Measurements from ENCODE around the gene LSM12. TPM values are rescaled to one million over a fixed set of nuclear protein-coding genes. Genes with fewer than 3 reads are reported as not detected.

LSM12 gene
- total and polyA plus RNA-seq, 7 experiments from 2014 or later, result 29.3 to 72.5 (median 39.9) TPM

DNA sequence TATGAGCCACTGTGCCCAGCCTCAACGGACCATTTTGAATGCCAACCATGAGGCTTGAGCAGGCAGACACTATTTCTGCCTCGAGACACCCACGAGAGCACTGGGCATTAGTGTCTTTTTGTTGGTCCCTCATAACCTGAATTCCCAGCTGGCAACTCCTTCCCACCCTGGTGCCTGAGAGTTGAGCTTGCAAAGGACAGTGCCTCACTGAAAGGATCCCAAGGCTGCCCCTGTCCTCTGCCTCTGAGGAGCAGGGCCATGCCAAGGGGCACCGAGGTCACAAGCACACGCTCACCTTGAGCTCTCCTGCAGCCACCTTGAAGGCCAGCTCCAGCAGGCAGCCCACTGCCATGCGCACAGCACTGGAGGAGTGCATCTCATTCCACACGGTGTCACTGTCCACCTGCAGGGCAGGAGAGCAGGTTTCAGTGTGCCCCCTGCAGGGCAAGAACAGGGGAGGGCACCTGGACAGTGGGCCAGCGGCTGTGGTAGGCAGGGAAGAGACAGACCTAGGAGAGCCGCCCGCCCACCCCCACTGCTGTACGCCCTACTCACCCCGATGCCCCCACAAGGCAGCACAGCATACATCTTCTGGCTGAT, 16.9 kb upstream of the LSM12 start:
- Histone ChIP-seq H3K4me1 (ENCODE audit: control insufficient read depth in 2 of 2, insufficient read depth in 2 of 2, low read length in 2 of 2) (no peaks in the 10 kb centered on the region), H3K9me3 (ENCODE audit: control insufficient read depth in 2 of 3, low read length in 3 of 3) (no peaks in the 10 kb centered on the region), H3K27me3 (ENCODE audit: control insufficient read depth in 2 of 2, insufficient read depth in 2 of 2, low read length in 2 of 2) (no peaks in the 10 kb centered on the region), H3K4me3 (ENCODE audit: low read length) (no peak overlapping the region), H3K27ac (ENCODE audit: low read depth, low read length) (no peak overlapping the region), H3K36me3 (ENCODE audit: control insufficient read depth in 2 of 3, insufficient read depth in 3 of 3, low read length in 3 of 3) (peaks cover 0 to 86% (median 14%) of the 10 kb centered on the region in 3 experiments)
- Mint-ChIP-seq H3K4me1 (peaks cover 0 to 13% (median 3%) of the 10 kb centered on the region in 7 donors), H3K27me3 (no peaks in the 10 kb centered on the region), H3K9me3 (no peaks in the 10 kb centered on the region), H3K27ac (no peak overlapping the region), H3K36me3 (peaks cover 0 to 18% (median 5%) of the 10 kb centered on the region in 5 donors), H3K4me3 (no peak overlapping the region)
- intact Hi-C loops (cut with micrococcal nuclease), result no loop called here
- ChIA-PET CTCF (interaction anchor here (0.6 to 1.1 kb wide), 4 partner anchors 10 to 90 kb away, joined by 3 to 5 read pairs (median 4); no protein-coding TSS in a partner anchor), POLR2A (no interaction called here)
- DNase-seq (no peak), ATAC-seq (no peak)

DNA sequence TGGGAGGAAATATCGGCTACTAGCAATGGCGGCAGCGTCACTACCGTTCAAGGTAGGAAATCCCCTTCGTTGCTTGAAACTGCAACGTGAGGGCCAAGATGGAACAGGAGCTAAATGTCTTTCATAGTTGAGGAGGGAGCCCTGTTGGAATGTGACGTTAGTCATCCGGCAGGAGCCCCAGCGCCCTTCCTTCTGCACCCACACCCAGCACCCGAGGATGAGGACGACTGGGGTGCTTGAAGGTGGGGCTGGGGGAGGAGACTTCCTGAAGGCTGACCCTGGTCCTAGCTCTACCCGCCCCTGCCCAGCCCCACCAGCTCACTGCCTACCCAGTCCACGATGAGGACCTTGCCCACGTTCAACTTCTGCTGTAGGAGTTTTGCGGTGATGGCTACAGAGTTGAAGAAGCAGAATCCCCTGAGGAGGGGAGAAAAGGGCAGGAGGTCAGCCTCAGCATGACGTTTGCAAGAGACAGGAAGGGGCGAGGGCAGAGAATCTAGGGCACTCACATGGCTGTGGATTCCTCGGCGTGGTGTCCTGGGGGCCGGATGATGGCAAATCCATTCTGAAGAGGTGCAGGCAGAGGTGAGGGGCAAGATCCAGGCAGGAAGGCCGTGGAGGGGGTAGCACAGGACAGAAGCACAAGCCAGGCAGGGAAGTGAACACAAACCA, 15.9 kb upstream of the LSM12 start:
- H3K9me3 ChIP-seq (ENCODE audit: control insufficient read depth in 2 of 3, low read length in 3 of 3), result no peaks in the 10 kb centered on the region
- peaks cover 0 to 86% (median 14%) of the 10 kb centered on the region in 3 experiments for H3K36me3 ChIP-seq (ENCODE audit: control insufficient read depth in 2 of 3, insufficient read depth in 3 of 3, low read length in 3 of 3)
- Mint-ChIP-seq H3K4me3 (no peak overlapping the region), H3K36me3 (peaks cover 0 to 18% (median 5%) of the 10 kb centered on the region in 5 donors), H3K9me3 (no peaks in the 10 kb centered on the region), H3K27ac (peak overlapping the region in 2 of 9 donors; percentile 69 to 90), H3K27me3 (no peaks in the 10 kb centered on the region), H3K4me1 (peaks cover 0 to 11% (median 3%) of the 10 kb centered on the region in 7 donors)
- POLR2A ChIA-PET, result no interaction called here
- DNase-seq (no peak), ATAC-seq (no peak)
- no peaks in the 10 kb centered on the region for H3K4me1 ChIP-seq (ENCODE audit: control insufficient read depth in 2 of 2, insufficient read depth in 2 of 2, low read length in 2 of 2)
- H3K27ac ChIP-seq (ENCODE audit: low read depth, low read length), result no peak overlapping the region
- no peaks in the 10 kb centered on the region for H3K27me3 ChIP-seq (ENCODE audit: control insufficient read depth in 2 of 2, insufficient read depth in 2 of 2, low read length in 2 of 2)
- no peak overlapping the region for H3K4me3 ChIP-seq (ENCODE audit: low read length)
- CTCF ChIA-PET, result no interaction called here
- intact Hi-C loops (cut with micrococcal nuclease), result no loop called here

DNA sequence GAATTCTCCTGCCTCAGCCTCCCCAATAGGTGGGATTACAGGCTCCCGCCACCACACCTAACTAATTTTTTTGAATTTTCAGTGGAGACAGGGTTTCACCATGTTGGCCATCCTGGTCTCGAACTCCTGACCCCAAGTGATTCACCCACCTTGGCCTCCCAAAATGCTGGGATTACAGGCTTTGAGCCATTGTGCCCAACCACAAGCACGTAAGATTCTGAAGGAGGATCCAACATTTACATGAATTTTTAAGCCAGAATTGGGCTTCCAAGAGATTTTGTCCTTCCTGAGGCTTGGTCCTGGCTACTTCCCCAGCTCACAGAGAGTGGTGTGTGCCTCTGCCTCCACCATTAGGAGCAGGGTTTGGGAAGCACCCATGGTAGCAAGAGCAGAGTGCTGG, 15.2 kb upstream of the LSM12 start:
- Histone ChIP-seq H3K4me1 (ENCODE audit: control insufficient read depth in 2 of 2, insufficient read depth in 2 of 2, low read length in 2 of 2) (no peaks in the 10 kb centered on the region), H3K27me3 (ENCODE audit: control insufficient read depth in 2 of 2, insufficient read depth in 2 of 2, low read length in 2 of 2) (no peaks in the 10 kb centered on the region), H3K9me3 (ENCODE audit: control insufficient read depth in 2 of 3, low read length in 3 of 3) (no peaks in the 10 kb centered on the region), H3K27ac (ENCODE audit: low read depth, low read length) (no peak overlapping the region), H3K4me3 (ENCODE audit: low read length) (no peak overlapping the region), H3K36me3 (ENCODE audit: control insufficient read depth in 2 of 3, insufficient read depth in 3 of 3, low read length in 3 of 3) (peaks cover 0 to 89% (median 14%) of the 10 kb centered on the region in 3 experiments)
- Mint-ChIP-seq H3K4me1 (peaks cover 0 to 7% (median 0%) of the 10 kb centered on the region in 7 donors), H3K27me3 (no peaks in the 10 kb centered on the region), H3K27ac (no peak overlapping the region), H3K9me3 (no peaks in the 10 kb centered on the region), H3K36me3 (peaks cover 0 to 19% (median 5%) of the 10 kb centered on the region in 5 donors), H3K4me3 (no peak overlapping the region)
- POLR2A ChIA-PET, result no interaction called here
- ATAC-seq (no peak), DNase-seq (no peak)
- intact Hi-C loops (cut with micrococcal nuclease), result no loop called here
- CTCF ChIA-PET, result no interaction called here

DNA sequence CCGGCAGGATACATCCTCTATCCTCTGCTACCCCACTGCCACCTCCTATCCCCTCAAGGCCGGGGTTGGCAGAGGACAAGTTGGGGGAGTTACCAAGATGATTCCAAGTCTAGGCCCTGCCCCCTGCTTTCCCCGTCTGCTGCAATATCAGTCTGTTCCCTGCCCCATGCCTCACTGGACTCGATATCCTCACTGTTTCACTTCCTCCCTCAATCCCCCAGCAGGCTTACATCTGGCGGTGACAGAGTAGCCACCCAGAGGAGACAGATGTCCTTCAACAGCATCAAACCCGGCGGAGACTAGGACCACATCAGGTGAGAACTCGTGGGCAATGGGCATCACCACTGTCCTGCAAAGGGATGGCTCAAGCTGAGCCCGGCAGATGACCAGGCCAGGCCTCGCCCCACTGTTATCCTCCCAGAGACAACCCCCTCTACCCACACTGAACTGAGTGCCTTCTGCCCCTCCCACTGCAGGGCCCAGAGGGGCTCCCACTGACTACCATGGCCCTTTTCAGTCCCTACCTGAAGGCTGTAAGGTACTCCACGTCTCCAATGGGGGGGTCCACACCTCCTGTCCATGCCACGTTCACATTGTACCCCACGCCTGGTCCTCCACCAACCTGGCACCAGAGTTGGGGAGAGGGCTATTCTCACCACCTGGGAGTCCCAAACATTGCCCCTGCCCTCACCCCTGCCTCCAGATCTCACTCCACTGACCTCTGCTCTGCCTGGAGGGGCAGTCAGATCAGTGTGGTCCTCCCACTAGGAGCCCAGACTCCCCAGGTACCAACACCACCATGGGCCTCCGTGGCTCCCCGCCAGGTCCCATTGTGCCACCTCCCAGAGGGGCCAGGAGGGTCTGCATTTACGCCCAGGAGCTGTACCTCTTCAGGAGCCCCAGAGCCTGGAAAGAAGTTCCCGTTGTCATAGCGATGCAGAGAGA, 13.7 kb upstream of the LSM12 start:
- H3K4me3 ChIP-seq (ENCODE audit: low read length), result no peak overlapping the region
- H3K36me3 ChIP-seq (ENCODE audit: control insufficient read depth in 2 of 3, insufficient read depth in 3 of 3, low read length in 3 of 3), result peaks cover 0 to 95% (median 14%) of the 10 kb centered on the region in 3 experiments
- no peaks in the 10 kb centered on the region for H3K9me3 Mint-ChIP-seq
- no peaks in the 10 kb centered on the region for H3K4me1 ChIP-seq (ENCODE audit: control insufficient read depth in 2 of 2, insufficient read depth in 2 of 2, low read length in 2 of 2)
- DNase-seq (no peak), ATAC-seq (no peak)
- H3K36me3 Mint-ChIP-seq, result peaks cover 0 to 24% (median 6%) of the 10 kb centered on the region in 5 donors
- intact Hi-C loops (cut with micrococcal nuclease), result no loop called here
- no peak overlapping the region for H3K4me3 Mint-ChIP-seq
- H3K27me3 Mint-ChIP-seq, result no peaks in the 10 kb centered on the region
- no peaks in the 10 kb centered on the region for H3K9me3 ChIP-seq (ENCODE audit: control insufficient read depth in 2 of 3, low read length in 3 of 3)
- H3K27me3 ChIP-seq (ENCODE audit: control insufficient read depth in 2 of 2, insufficient read depth in 2 of 2, low read length in 2 of 2), result no peaks in the 10 kb centered on the region
- H3K4me1 Mint-ChIP-seq, result peaks cover 0 to 7% (median 0%) of the 10 kb centered on the region in 7 donors
- ChIA-PET POLR2A (no interaction called here), CTCF (no interaction called here)
- no peak overlapping the region for H3K27ac ChIP-seq (ENCODE audit: low read depth, low read length)
- peak overlapping the region in 3 of 9 donors; percentile 25 to 64 (median 59) for H3K27ac Mint-ChIP-seq

DNA sequence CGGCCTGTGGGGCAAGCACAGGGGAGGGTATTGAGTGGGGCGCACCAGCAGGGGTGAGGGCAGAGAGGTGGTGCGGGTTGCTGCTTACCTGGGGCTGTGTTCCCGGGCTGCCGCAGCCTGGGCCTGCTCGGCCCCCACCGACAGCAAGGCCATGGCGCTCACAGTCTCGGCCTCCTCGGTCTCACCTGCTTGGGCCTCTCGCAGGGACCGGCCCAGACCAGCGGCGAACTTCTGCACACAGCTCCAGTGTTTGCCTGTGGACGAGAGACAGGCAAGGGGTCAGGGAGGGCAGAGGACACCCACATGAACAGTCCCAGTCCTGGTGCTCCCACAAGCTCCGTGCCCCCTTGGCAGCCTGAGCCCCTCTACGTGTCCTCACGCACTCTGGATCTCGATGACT, 11.9 kb upstream of the LSM12 start:
- Mint-ChIP-seq H3K27me3 (no peaks in the 10 kb centered on the region), H3K4me3 (no peak overlapping the region), H3K36me3 (peaks cover 0 to 20% (median 6%) of the 10 kb centered on the region in 5 donors), H3K4me1 (peaks cover 0 to 7% (median 0%) of the 10 kb centered on the region in 7 donors), H3K27ac (no peak overlapping the region), H3K9me3 (no peaks in the 10 kb centered on the region)
- Histone ChIP-seq H3K4me3 (ENCODE audit: low read length) (no peak overlapping the region), H3K27ac (ENCODE audit: low read depth, low read length) (no peak overlapping the region), H3K36me3 (ENCODE audit: control insufficient read depth in 2 of 3, insufficient read depth in 3 of 3, low read length in 3 of 3) (peaks cover 0 to 84% (median 14%) of the 10 kb centered on the region in 3 experiments), H3K27me3 (ENCODE audit: control insufficient read depth in 2 of 2, insufficient read depth in 2 of 2, low read length in 2 of 2) (no peaks in the 10 kb centered on the region), H3K4me1 (ENCODE audit: control insufficient read depth in 2 of 2, insufficient read depth in 2 of 2, low read length in 2 of 2) (no peaks in the 10 kb centered on the region), H3K9me3 (ENCODE audit: control insufficient read depth in 2 of 3, low read length in 3 of 3) (no peaks in the 10 kb centered on the region)
- CTCF ChIA-PET, result interaction anchor here (1.0 kb wide), 1 partner anchor 45 kb away, joined by 3 read pairs; the partner anchor contains the start of gene HDAC5
- ATAC-seq (no peak), DNase-seq (no peak)
- intact Hi-C loops (cut with micrococcal nuclease), result no loop called here
- POLR2A ChIA-PET, result interaction anchor here (0.6 kb wide), 1 partner anchor 9 kb away, joined by 4 read pairs; no protein-coding TSS in a partner anchor

DNA sequence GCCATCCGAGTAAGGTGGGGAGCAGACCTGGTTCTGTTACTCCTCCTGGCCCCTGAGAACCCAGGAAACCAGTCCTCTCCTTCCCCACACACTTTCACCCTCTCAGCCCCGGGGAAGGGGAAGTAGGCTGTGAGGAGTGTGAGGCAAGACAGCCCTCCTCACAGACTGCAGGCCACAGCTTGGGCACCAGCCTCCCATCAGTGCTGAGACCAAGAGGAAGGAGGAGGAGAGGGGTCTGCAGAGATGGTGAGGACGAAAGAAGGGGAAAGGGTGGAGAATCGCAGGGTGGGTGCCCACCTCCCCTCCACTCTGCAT, 11.1 kb upstream of the LSM12 start:
- CTCF ChIA-PET, result no interaction called here
- H3K27ac ChIP-seq (ENCODE audit: low read depth, low read length), result no peak overlapping the region
- no peaks in the 10 kb centered on the region for H3K4me1 ChIP-seq (ENCODE audit: control insufficient read depth in 2 of 2, insufficient read depth in 2 of 2, low read length in 2 of 2)
- ATAC-seq, result peak; percentile 61
- peak overlapping the region in 1 of 9 donors; percentile 12 for H3K27ac Mint-ChIP-seq
- H3K4me3 ChIP-seq (ENCODE audit: low read length), result no peak overlapping the region
- peaks cover 0 to 9% (median 4%) of the 10 kb centered on the region in 7 donors for H3K4me1 Mint-ChIP-seq
- peaks cover 0 to 76% (median 14%) of the 10 kb centered on the region in 3 experiments for H3K36me3 ChIP-seq (ENCODE audit: control insufficient read depth in 2 of 3, insufficient read depth in 3 of 3, low read length in 3 of 3)
- H3K36me3 Mint-ChIP-seq, result peaks cover 0 to 20% (median 3%) of the 10 kb centered on the region in 5 donors
- POLR2A ChIA-PET, result no interaction called here
- H3K27me3 ChIP-seq (ENCODE audit: control insufficient read depth in 2 of 2, insufficient read depth in 2 of 2, low read length in 2 of 2), result no peaks in the 10 kb centered on the region
- intact Hi-C loops (cut with micrococcal nuclease), result no loop called here
- no peaks in the 10 kb centered on the region for H3K27me3 Mint-ChIP-seq
- H3K4me3 Mint-ChIP-seq, result no peak overlapping the region
- no peaks in the 10 kb centered on the region for H3K9me3 Mint-ChIP-seq
- DNase-seq, result no peak
- no peaks in the 10 kb centered on the region for H3K9me3 ChIP-seq (ENCODE audit: control insufficient read depth in 2 of 3, low read length in 3 of 3)
